Fibroblast of villous mesenchyme (primary cell): Measurements from ENCODE around the gene KAZN. TPM values are rescaled to one million over a fixed set of nuclear protein-coding genes. Genes with fewer than 3 reads are reported as not detected.

Source experiments
- DNase-seq: peaks from one replicate; pipeline ENCODE4 v3.0.0-alpha.2; 2010; ENCODE audit warnings: low read depth
- H3K4me3 ChIP-seq: 2 replicates; pipeline ENCODE4 v1.5.1; 2011; ENCODE audit warnings: low read depth, mild to moderate bottlenecking, low read length
- total RNA-seq: library from RNA; depleted of rRNA; stranded (reverse); fragments of >200 nt; gene quantifications from 2 replicates; pipeline ENCODE4 v1.2.3, GENCODE V29; 2012
- TF ChIP-seq, protein P1 (sequence below): IDR thresholded peaks from 2 replicates; pipeline ENCODE4 v1.5.1; 2012; ENCODE audit warnings: low read depth, mild to moderate bottlenecking, low read length; ENCODE audit not compliant: insufficient read depth

Gene KAZN
- total RNA-seq, 1 donor = 8.6 TPM

DNA sequence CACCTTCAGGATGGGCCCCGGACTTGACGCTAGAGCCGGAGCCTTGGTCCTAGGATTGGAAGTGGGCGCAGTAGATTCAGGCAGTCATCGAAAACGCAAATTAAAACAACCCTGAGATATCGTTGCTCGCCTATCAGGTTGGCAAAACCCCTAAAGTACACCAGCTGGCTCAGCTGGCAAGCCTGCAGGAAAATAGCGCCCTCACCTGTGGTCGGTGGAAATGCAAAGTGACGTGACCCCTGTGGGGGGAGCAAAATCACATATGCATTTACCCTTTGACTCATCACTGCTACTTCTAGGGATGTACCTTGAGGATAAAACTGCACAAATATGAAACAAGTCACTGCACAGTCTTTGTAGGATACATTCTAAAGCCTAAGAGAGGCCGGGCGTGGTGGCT is 384.8 kb downstream of the KAZN start:
- H3K4me3 ChIP-seq = no peak overlapping the region
- no peak for DNase-seq
- TF ChIP-seq, protein P1, sequence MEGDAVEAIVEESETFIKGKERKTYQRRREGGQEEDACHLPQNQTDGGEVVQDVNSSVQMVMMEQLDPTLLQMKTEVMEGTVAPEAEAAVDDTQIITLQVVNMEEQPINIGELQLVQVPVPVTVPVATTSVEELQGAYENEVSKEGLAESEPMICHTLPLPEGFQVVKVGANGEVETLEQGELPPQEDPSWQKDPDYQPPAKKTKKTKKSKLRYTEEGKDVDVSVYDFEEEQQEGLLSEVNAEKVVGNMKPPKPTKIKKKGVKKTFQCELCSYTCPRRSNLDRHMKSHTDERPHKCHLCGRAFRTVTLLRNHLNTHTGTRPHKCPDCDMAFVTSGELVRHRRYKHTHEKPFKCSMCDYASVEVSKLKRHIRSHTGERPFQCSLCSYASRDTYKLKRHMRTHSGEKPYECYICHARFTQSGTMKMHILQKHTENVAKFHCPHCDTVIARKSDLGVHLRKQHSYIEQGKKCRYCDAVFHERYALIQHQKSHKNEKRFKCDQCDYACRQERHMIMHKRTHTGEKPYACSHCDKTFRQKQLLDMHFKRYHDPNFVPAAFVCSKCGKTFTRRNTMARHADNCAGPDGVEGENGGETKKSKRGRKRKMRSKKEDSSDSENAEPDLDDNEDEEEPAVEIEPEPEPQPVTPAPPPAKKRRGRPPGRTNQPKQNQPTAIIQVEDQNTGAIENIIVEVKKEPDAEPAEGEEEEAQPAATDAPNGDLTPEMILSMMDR = no peak

DNA sequence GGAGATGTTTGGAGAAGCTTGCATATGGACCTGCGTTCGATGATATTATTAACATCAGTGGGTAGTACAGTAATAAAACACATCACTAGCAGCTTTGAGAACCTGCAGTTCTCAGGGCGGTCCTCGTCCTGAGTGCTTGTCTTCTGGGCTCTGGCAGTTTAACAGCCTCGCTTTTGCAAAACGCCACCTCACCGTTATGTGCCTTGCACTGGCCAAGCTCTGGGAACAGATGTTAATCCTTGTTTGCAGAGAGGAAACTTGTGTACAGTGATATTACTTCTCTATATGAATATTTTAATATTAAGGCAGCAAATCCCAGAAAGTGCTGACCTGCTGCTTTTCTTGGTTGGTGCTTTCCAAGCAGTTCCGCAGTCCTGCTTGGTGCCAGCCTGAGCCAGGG is 387.7 kb downstream of the KAZN start:
- no peak overlapping the region for H3K4me3 ChIP-seq
- no peak for DNase-seq
- TF ChIP-seq, protein P1 = no peak

DNA sequence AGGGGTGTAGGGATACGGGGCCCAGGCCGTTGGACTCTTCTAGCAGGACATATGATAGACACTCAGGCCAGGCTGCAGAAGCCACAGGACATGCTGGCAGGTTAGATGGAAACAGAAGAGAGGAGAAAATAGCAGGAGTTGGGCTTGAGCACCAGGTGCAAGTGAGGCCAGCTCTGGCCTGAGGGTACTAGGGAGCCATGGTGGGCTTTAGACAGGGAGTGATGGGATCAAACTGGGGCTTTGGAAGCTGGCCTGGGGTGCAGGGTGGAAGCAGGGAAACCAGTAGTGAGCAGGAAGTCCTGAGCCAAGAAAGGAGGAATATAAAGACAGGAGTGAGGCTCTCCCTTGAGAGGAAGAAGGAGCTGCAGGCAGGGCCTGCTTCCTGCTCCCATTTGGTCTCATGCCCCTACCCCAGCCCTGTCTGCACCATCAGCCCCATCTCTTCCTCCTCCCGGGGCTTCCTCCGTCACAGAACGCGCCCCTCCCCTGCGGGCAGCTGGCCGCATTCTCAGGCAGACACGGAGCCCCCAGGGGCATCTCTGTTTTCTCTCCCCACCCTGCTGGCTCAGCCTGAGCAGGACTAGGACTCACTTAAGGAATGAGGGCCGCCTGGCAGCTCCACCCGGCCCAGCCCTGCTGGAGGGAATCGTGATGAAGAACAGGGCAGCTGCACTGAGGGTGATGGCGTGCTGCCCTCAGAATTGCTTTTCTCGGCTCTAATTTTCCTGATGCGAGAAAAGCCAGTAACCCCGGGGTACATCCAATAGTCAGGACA is 389.5 kb downstream of the KAZN start:
- peak; percentile 22 for DNase-seq
- TF ChIP-seq, protein P1 = no peak
- no peak overlapping the region for H3K4me3 ChIP-seq

DNA sequence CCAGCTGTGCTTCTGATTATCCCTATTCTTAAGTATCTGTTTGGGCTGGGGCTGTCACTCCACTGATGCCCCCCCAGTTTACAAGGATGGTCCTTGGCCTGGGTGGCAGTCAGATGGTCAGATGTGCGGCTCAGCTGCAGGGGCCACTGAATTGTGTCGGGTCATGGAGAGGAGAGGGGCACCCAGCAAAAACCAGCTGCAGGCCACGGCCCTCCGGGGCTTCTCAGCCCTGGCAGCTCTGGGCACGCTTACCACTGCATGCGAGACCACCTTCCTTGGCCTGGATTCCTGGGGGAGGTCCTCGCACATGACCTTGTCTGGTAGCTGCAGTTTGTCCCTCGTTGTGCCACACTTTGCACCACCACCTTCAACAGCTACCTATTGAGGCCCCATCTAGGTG is 390.2 kb downstream of the KAZN start:
- TF ChIP-seq, protein P1 = no peak
- no peak overlapping the region for H3K4me3 ChIP-seq
- DNase-seq = no peak

DNA sequence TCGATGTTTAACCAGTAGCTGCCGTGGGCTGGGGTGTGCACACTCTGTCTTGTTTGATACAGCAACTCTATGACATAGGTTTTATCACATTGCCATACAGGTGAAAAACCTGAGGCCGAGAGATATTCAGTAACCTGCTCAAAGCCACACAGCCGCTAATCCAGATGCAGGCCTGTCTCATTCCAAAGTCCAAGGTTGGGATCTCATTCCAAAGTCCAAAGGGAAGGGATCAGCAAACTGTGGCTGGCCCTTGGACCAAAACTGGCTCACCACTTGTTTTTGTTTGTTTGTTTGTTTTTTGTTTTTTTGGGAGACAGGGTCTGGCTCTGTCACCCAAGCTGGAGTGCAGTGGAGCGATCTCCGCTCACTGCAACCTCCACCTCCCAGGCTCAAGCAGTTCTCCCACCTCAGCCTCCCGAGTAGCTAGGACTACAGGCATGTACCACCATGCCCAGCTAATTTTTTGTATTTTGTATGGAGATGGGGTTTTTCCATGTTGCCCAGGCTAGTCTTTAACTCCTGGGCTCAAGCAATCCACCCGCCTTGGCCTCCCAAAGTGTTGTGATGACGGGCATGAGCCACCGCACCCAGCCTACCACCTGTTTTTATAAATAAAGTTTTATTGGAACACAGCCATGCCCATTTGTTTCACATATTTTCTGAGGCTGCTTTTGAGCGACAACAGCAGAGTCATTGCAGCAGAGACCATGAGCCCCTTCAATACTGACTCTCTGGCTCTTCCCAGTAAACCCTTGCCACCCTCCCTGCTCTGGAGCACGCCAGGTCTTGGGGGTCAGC is 391.6 kb downstream of the KAZN start:
- TF ChIP-seq, protein P1 = no peak
- no peak for DNase-seq
- no peak overlapping the region for H3K4me3 ChIP-seq

DNA sequence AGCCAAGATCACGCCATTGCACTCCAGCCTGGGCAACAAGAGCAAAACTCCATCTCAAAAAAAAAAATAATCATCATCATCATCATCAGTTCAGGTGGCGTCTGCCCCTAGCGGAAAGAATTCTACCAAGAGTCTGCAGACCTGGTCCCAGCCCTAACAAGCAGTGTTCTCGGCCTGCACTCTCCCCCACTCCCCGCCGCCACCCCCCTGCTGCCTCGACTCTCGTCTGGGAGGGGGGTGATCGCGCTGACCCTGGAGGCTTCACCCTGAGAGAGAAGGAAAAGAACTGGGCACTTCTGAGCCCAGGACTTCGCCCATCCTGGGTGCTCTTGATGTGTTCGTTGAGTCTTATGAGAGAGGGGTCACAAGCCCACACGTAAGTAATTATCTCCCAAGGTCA is 394.9 kb downstream of the KAZN start:
- TF ChIP-seq, protein P1 = no peak

More for the DNA sequence above, 394.9 kb downstream of the KAZN start:
- H3K4me3 ChIP-seq = no peak overlapping the region
- DNase-seq = no peak
